Omental fat pad (tissue), 4 donors: ENCODE measurements around the gene MIB2. TPM values are rescaled to one million over a fixed set of nuclear protein-coding genes. Genes with fewer than 3 reads are reported as not detected.

ENCODE experiments used
- ATAC-seq: fragments of 150-250 bp; one replicate; pipeline ENCODE4 v1.9.1; 2016; ENCODE audit warnings: mild to moderate bottlenecking, moderate library complexity; ENCODE audit not compliant: low FRiP score
- DNase-seq: peaks from one replicate; pipeline ENCODE4 v3.0.0-alpha.2; 2019; ENCODE audit warnings: low spot score
- total RNA-seq, 4 donors: library from RNA; depleted of rRNA; stranded (reverse); fragments of >200 nt; gene quantifications; one replicate each; pipeline ENCODE4 v1.1.0, GENCODE V29; 2016
- TF ChIP-seq, protein P1 (sequence below), 3 donors: fragments of 450-650 bp; IDR thresholded peaks; one replicate each; pipeline ENCODE4 v1.5.1; 2016 to 2017; ENCODE audit warnings: antibody characterized with exemption in 3 of 3, mild to moderate bottlenecking in 3 of 3, moderate library complexity in 2 of 3

Gene MIB2
- total RNA-seq, 4 donors from 2014 or later, result 33.7 to 52.2 (median 40.2) TPM

- TF ChIP-seq, protein P1, sequence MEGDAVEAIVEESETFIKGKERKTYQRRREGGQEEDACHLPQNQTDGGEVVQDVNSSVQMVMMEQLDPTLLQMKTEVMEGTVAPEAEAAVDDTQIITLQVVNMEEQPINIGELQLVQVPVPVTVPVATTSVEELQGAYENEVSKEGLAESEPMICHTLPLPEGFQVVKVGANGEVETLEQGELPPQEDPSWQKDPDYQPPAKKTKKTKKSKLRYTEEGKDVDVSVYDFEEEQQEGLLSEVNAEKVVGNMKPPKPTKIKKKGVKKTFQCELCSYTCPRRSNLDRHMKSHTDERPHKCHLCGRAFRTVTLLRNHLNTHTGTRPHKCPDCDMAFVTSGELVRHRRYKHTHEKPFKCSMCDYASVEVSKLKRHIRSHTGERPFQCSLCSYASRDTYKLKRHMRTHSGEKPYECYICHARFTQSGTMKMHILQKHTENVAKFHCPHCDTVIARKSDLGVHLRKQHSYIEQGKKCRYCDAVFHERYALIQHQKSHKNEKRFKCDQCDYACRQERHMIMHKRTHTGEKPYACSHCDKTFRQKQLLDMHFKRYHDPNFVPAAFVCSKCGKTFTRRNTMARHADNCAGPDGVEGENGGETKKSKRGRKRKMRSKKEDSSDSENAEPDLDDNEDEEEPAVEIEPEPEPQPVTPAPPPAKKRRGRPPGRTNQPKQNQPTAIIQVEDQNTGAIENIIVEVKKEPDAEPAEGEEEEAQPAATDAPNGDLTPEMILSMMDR (IDR thresholded peaks at IDR 0.05), result no peak
- DNase-seq (no peak), ATAC-seq (no peak)
These were observed 16.0 kb upstream of the MIB2 start for GRCh38 chr1:1599030-1599934.

GRCh38 chr1:1599935-1600860, 15.1 kb upstream of the MIB2 start, which contains the start of gene FNDC10:
Gene FNDC10 (minus strand): TSS chr1:1600135. CDS start chr1:1600015, 120 bp downstream.
- DNase-seq (no peak), ATAC-seq (no peak)
- TF ChIP-seq, protein P1 (IDR thresholded peaks at IDR 0.05), result no peak

DNA sequence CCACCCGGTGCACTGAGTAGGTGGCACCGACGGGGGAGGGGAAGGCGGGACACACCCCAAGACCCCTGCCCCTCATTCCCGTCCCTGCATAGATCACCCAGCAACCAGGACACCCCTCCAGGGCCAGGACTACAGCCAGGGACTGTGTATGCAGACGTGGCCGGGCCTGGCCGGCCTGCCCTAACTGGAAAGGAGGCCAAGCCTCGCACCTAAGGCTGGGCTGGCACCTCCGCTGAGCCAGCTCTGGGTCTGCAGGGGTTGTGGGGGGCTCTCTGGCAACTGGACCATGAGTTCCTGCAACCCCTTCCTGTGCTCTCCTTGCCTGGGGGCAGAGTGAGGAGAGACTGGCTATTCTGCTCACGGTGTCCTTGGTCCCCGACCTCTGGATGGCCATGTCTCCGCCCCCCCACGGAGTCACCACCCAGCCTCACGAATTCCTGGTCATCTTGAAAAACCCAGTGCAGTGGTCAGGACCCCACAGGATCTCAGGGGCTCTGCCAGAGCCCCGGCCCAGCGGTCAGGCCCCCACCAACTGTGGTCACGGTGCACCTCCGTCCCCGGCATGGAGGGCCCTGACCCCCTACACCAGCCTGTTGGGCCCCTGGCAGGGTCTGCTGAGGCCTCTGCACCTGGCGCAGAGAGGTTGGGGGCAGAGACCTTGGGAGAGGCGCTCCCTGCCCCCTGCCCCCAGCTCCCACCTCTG, 14.3 kb upstream of the MIB2 start:
- DNase-seq (no peak), ATAC-seq (no peak)
- TF ChIP-seq, protein P1 (IDR thresholded peaks at IDR 0.05), result no peak

DNA sequence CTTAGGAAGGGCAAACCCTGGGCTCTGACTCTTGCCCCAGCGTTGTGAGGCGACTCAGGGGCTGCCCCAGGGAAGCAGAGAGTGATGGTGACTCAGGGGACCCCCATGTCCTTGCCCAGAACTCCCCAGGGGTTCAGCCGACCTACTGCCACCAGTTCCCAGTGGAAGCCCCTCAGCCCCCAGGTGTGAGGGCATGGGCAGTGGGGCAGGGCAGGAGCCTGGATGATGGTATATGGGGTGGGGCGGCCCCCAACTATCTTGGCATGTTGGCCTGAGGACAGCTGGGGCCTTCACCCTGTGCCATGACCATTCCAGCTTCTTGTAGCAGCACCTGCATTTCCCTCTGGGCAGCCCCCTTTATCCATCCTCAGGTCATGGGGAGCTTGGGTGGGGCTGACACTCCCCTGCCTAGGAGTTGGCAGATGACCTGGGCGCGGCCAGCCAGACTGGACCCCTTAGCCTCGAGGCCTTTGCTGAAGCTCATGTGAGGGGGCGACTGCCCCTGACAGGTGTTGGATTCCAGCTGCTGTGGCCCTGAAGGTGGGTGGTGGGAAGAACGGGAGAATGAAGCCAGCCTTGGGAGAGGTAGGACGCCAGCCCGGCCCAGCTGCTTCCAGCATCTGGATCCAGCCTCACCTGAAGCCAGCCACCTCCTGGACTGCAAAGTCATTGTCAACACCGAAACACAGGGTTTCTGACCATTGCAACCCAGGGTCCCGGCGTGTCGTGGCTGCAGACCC, 13.6 kb upstream of the MIB2 start:
- DNase-seq (no peak), ATAC-seq (no peak)
- TF ChIP-seq, protein P1 (IDR thresholded peaks at IDR 0.05), result no peak

- no peak for DNase-seq
- ATAC-seq, result no peak
- TF ChIP-seq, protein P1 (IDR thresholded peaks at IDR 0.05), result no peak
These were observed 12.9 kb upstream of the MIB2 start for GRCh38 chr1:1602304-1602967.
